KG1 (cell line): Measurements from ENCODE around the gene ZAR1L.
"Not testable (repeated sequence)": the region's sequence is repeated elsewhere in the genome, so short reads cannot be mapped to it uniquely, and the experiment has no call there.

Experiments
- DNase-seq: peaks from one replicate; lab custom pipeline; 2025; lab: John Stamatoyannopoulos, UW

The ZAR1L gene, protein sequence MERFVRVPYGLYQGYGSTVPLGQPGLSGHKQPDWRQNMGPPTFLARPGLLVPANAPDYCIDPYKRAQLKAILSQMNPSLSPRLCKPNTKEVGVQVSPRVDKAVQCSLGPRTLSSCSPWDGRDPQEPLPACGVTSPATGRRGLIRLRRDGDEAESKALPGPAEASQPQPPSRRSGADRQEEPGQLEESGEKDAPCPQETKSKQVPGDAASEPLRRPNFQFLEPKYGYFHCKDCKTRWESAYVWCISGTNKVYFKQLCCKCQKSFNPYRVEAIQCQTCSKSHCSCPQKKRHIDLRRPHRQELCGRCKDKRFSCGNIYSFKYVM

DNA sequence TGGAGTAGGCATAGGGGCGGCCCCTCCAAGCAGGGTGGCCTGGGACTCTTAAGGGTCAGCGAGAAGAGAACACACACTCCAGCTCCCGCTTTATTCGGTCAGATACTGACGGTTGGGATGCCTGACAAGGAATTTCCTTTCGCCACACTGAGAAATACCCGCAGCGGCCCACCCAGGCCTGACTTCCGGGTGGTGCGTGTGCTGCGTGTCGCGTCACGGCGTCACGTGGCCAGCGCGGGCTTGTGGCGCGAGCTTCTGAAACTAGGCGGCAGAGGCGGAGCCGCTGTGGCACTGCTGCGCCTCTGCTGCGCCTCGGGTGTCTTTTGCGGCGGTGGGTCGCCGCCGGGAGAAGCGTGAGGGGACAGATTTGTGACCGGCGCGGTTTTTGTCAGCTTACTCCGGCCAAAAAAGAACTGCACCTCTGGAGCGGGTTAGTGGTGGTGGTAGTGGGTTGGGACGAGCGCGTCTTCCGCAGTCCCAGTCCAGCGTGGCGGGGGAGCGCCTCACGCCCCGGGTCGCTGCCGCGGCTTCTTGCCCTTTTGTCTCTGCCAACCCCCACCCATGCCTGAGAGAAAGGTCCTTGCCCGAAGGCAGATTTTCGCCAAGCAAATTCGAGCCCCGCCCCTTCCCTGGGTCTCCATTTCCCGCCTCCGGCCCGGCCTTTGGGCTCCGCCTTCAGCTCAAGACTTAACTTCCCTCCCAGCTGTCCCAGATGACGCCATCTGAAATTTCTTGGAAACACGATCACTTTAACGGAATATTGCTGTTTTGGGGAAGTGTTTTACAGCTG lies at the start of gene ZAR1L, which contains the start of gene BRCA2:
ZAR1L (minus strand) TSS at position 126 of the 790 bp plus-strand sequence. CDS start 3,438 bp downstream, outside the sequence.
BRCA2 (plus strand) TSS at position 271 of the 790 bp plus-strand sequence. CDS start 953 bp downstream, outside the sequence.
- peak; percentile 72 for DNase-seq

DNA sequence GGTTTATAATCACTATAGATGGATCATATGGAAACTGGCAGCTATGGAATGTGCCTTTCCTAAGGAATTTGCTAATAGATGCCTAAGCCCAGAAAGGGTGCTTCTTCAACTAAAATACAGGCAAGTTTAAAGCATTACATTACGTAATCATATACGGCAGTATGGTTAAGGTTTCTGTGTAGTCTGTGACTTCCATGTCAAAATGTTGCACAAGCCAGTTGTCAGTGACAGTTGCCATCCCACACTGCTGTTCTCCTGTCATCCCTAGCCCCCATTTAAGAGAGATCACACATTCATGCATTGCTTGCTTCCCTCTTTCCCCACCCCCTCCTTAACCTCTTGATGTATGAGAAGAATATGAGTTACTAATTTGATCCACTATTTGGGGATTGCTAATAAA lies 47.4 kb upstream of the ZAR1L start:
- no peak for DNase-seq

DNA sequence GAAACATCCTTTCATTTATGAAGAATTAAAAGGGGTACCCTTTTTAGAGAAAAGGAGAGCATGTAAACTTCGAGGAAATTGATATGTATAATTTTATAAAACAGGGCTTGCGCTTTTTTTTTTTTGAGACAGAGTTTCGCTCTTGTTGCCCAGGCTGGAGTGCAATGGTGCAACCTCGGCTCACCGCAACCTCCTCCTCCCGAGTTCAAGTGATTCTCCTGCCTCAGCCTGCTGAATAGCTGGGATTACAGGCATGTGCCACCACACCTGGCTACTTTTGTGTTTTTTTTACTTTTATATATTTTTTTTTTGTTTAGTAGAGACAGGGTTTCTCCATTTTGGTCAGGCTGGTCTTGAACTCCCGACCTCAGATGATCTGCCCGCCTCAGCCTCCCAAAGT lies 40.8 kb upstream of the ZAR1L start:
- not testable (repeated sequence) for DNase-seq

DNA sequence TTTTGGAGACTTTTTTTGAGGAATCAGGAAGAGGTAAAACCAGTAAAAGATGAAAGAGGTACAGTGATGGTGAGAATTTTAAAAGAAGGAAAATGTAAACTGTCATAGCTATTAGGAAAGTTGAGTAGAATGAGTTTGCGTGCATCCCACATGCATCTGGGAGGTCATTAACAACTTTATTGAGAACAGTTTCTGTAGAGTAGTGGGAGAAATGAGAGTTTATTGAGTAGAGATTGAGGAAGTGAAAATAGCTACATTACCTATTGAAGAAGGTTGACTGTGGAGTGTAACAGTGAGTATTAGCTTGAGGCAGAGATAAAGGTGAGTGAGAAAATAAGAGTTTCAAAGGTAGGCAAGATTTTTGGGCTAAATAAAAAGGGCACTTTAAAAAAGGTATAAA lies 38.9 kb upstream of the ZAR1L start:
- no peak for DNase-seq

DNA sequence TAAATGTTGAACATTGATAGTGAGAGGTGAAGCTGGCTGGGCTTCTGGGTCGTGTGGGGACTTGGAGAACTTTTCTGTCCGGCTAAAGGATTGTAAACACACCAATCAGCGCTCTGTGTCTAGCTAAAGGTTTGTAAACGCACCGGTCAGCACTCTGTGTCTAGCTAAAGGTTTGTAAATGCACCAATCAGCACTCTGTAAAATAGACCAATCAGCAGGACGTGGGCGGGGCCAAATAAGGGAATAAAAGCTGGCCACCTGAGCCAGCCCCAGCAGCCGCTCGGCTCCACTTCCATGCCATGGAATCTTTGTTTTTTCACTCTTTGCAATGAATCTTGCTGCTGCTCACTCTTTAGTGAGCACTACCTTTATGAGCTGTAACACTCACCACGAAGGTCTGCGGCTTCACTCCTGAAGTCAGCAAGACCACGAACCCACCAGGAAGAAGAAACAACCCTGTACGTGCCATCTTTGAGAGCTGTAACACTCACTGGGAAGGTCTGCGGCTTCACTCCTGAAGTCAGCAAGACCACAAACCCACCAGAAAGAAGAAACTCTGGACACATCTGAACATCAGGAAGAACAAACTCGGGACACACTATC lies 35.8 kb upstream of the ZAR1L start:
- DNase-seq: not testable (repeated sequence)

DNA sequence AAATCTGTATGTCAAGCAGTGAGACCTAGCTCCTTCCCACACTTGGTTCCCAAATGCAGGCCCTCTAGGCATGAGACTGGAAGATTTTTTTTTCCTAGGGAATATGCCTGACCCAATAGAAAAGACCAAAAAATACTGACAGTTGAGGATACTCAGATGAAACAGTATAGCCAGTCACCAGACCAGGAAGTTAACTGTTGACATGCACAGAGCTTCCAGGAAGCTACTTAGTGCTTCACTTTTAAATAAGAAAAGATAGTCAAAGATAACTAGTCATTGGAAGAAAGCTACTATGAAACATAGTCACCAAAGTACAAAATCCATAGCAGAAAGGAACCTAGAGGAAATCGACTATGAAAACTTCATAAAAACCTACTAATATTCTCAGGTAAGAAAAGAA lies 32.5 kb upstream of the ZAR1L start:
- DNase-seq: no peak

DNA sequence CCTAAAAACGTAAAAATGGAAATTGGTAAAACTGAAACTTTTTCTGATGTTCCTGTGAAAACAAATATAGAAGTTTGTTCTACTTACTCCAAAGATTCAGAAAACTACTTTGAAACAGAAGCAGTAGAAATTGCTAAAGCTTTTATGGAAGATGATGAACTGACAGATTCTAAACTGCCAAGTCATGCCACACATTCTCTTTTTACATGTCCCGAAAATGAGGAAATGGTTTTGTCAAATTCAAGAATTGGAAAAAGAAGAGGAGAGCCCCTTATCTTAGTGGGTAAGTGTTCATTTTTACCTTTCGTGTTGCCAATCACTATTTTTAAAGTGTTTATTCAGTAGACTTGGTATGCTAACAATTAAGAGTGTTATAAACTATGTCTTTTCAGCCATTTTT lies 25.8 kb upstream of the ZAR1L start:
- DNase-seq: no peak

DNA sequence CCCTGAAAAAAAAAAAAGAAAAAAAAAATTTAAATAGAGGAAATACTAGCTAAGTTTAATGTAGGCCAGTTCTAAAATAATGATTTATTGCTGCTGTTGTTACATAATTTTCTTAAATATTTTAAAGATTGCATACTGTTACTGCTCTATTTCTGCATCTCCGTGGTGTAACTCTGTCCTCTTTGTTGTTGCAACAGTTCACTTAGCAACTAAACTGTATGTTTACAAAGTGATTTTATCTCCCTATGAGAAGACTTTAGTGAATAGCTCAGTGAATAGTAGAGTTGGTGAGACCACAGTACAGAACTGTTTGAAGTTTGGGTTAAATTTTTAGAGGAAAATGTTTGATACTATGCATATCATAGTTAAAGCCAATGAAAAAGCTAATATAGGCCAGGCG lies 19.5 kb upstream of the ZAR1L start:
- no peak for DNase-seq

DNA sequence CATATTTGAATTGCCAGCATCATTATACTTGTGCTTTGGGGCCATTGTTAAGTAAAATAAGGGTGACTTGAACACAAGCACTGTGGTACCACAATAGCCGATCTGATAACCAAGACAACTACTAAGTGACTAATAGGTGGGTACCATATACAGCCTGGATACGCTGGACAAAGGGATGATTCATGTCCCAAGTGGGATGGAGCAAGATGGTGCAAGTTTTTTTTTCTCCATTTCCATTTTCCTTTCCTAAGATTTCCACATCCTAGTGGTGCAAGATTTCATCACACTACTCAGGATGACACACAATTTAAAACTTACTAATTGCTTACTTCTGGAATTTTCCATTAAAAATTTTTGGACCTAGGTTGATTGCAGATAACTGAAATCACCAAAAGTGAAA lies 15.3 kb upstream of the ZAR1L start:
- no peak for DNase-seq

DNA sequence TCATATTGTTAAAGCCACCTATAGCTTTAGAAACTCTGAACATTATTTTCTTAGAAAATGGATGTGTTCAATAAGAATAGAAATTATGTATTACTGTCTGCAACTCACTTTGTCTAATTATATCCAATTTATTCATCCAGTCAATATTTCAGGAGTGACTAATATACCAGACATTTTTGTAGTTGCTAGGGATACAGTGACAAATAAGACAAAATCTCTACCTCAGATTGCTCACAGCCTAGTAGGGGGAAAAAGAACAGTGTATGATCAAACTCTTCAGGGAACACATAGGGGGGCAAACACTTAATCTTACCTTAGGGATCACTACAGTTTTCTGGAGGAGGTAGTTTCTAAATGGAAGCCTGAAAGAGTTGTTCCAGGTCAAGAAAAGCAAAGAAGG lies 8.7 kb upstream of the ZAR1L start:
- DNase-seq: no peak

DNA sequence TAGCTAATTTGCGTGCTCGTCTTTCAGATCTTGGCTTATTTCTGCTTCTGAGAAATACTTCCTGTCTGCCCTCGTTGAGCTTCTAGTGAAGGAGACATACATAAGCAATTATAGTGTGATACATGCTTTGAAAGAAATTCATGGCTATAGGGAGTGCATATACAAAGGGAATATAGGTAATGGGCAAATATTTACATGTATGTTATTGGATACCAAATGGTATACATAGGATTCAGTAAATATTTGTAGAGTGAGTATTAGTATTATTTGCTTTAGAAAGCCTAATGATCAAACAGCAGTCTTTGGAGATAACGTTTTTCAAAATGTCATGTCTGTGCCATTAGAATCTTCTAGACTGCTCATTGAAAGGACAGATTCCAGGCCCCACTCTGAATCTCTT lies 5.4 kb upstream of the ZAR1L start:
- no peak for DNase-seq

DNA sequence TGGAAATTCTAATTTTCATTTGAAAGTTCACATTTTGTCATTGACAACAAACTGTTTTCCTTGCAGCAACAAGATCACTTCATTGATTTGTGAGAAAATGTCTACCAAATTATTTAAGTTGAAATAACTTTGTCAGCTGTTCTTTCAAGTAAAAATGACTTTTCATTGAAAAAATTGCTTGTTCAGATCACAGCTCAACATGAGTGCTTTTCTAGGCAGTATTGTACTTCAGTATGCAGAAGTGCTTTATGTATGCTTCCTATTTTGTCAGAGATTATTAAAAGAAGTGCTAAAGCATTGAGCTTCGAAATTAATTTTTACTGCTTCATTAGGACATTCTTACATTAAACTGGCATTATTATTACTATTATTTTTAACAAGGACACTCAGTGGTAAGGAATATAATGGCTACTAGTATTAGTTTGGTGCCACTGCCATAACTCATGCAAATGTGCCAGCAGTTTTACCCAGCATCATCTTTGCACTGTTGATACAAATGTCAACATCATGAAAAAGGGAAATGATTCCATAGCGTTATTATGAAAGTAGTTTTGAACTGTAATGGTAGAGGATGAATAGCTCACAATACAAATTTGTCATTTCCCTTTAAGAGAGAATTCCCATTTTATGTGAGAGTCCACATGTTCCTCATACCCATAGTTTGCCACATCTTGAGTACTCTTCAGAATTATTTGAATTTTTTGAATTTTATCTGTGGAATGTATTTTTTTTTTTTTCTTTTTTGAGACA lies 2.7 kb upstream of the ZAR1L start:
- DNase-seq: no peak

DNA sequence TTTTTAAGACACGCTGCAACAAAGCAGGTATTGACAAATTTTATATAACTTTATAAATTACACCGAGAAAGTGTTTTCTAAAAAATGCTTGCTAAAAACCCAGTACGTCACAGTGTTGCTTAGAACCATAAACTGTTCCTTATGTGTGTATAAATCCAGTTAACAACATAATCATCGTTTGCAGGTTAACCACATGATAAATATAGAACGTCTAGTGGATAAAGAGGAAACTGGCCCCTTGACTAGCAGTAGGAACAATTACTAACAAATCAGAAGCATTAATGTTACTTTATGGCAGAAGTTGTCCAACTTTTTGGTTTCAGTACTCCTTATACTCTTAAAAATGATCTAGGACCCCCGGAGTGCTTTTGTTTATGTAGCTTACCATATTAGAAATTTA lies 1.3 kb upstream of the ZAR1L start:
- DNase-seq: no peak

DNA sequence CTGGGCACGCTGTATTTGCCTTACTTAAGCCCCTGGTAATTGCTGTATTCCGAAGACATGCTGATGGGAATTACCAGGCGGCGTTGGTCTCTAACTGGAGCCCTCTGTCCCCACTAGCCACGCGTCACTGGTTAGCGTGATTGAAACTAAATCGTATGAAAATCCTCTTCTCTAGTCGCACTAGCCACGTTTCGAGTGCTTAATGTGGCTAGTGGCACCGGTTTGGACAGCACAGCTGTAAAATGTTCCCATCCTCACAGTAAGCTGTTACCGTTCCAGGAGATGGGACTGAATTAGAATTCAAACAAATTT lies 821 bp upstream of the ZAR1L start:
- peak; percentile 63 for DNase-seq

DNA sequence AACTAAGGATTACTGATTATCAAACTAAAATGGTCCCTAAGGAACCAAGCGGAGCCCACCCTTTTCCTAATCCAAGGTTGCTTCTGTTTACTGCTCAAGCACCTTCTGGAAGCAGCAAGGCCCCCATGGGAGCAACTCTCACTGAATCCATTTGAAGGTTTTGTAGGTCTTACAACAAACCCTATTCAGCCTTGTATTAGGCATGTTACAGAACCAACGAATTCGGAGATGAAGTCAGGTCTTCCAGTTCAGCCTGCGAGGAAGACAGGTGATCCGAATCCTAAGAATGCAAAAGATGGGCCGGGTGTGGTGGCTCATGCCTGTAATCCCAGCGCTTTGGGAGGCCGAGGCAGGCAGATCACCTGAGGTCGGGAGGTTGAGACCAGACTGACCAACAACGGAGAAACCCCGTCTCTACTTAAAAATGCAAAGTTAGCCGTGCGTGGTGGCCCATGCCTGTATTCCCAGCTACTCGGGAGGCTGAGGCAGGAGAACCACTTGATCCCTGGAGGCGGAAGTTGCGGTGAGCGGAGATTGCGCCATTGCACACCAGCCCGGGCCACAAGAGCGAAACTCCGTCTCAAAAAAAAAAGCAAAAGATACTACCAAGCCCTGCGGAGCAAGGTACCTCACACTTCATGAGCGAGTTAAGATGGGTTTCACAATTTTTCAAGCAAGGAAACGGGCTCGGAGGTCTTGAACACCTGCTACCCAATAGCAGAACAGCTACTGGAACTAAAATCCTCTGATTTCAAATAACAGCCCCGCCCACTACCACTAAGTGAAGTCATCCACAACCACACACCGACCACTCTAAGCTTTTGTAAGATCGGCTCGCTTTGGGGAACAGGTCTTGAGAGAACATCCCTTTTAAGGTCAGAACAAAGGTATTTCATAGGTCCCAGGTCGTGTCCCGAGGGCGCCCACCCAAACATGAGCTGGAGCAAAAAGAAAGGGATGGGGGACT lies 609 bp downstream of the ZAR1L start:
- peak; percentile 58 for DNase-seq

DNA sequence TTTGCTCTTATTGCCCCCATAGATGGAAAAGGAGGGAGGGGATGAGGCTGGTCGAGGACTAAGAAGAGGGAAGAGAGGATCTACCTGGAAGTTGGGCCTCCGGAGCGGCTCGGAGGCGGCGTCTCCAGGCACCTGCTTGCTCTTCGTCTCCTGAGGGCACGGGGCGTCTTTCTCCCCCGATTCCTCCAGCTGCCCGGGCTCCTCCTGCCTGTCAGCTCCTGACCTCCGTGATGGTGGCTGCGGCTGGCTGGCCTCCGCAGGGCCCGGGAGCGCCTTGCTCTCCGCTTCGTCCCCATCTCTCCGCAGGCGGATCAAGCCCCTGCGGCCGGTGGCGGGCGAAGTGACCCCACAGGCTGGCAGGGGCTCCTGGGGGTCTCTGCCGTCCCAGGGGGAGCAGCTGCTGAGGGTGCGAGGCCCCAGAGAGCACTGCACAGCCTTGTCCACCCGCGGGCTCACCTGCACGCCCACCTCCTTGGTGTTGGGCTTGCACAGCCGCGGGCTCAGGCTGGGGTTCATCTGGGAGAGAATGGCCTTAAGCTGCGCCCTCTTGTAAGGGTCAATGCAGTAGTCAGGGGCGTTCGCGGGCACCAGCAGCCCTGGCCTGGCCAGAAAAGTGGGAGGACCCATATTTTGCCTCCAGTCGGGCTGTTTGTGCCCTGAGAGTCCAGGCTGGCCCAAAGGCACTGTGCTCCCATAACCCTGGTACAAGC lies 3.8 kb downstream of the ZAR1L start:
- no peak for DNase-seq

DNA sequence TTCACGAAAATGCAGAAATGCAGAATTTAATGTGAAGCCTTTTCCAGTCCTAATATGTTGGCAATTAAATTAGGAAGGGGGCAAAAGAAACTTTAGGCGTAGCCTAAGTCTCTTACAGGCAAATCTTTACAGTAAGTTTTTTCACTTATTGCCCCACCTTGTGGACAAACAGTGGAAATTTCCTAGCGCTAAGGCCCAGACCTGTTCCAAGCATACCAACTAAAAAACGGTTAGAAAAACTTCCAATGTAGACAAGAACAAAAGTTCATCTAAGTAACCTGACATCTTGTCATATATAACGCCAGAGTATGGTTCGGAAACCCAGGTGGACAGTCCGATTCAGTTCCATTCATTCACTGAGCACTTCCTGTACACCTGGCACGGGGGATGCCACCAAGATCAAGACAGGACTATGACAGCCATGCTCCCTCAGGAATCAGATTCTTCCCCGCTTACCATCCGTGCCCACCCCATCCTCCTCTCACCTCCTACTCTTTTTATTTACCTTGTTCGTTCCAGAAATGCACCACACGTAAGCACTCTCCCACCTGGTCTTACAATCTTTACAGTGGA lies 4.9 kb downstream of the ZAR1L start:
- peak; percentile 59 for DNase-seq

DNA sequence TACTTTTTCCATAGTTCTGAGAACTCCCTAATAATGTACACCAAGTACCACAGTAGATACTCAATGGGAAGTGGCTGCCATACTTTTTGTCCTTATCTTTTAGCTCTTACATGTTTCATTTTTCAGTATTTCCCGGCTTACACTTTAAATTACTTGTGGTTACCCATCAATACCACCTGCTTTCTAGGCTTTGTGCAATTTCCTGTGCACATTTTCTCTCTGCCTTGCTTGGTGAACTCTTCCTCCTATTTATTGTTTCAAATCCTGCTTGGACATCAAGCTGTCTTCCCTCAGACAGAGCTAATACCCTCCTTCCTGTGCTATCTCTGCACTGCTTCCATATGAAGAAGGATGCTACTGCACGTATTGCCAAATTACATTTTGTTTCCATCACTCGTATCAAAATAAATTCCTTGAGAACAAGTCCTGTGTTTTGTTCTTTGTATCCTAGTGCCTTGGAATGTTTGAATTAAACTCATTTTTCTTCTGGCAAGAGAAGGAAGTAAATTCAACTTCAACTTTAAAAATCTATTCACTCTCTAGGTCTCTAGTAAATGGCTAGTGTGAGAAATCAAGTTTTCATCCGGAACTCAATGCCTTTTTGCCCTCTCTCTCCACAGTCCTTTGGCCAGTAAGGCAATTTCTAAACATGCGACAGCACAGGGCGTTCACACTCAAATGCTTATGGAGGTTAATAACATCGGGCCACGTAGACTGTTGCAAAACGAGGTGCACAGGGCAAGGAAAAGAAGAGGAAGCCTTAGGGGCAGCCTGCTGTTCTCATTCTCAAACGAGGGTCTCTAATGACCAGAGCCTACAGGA lies 5.6 kb downstream of the ZAR1L start:
- DNase-seq: no peak

DNA sequence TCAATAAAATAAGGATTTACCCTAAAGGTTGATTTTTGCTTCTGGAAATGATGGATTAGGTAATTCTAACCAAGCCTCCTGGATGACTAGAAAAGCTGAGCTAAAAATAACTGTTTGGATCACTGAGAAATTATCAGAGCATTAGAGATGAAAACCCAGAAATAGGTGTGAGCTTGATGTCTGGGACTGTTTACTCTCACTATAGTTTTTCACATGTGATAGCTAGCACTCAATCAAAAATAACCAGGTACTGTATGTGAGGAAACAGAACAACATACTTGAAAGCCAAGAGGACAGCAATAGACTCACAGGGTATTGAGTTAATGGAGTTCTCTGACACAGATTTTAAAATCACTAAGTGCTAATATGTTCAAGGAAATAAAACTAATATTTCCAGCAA lies 9.5 kb downstream of the ZAR1L start:
- no peak for DNase-seq
